Measurements from ENCODE around the gene KCMF1. TPM values are rescaled to one million over a fixed set of nuclear protein-coding genes. Genes with fewer than 3 reads are reported as not detected.

KCMF1 gene
- total and polyA plus RNA-seq, 2 experiments from 2014 or later: 50.8 to 63.0 TPM

DNA sequence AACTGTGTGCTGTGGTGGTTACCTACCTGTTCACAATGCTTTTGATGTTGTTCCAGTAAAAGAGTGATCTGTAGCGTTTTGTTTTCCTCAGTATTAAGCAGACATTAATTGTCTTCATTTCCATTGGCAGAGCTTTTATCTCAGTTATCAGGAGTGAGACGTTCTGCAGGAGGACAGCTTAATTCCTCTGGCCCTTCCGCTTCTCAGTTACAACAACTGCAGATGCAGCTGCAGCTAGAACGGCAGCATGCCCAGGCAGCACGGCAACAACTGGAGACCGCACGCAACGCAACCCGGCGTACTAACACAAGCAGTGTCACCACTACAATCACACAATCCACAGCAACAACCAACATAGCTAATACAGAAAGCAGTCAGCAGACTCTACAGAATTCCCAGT lies 78.3 kb downstream of the KCMF1 start:
- TF ChIP-seq EZH2 (IDR thresholded peaks at IDR 0.05; ENCODE audit: borderline replicate concordance) (no peak), EZH2phosphoT487 (IDR thresholded peaks at IDR 0.05; ENCODE audit: low read depth, severe bottlenecking, unreplicated experiment) (no peak)
- TF ChIP-seq, protein P1, sequence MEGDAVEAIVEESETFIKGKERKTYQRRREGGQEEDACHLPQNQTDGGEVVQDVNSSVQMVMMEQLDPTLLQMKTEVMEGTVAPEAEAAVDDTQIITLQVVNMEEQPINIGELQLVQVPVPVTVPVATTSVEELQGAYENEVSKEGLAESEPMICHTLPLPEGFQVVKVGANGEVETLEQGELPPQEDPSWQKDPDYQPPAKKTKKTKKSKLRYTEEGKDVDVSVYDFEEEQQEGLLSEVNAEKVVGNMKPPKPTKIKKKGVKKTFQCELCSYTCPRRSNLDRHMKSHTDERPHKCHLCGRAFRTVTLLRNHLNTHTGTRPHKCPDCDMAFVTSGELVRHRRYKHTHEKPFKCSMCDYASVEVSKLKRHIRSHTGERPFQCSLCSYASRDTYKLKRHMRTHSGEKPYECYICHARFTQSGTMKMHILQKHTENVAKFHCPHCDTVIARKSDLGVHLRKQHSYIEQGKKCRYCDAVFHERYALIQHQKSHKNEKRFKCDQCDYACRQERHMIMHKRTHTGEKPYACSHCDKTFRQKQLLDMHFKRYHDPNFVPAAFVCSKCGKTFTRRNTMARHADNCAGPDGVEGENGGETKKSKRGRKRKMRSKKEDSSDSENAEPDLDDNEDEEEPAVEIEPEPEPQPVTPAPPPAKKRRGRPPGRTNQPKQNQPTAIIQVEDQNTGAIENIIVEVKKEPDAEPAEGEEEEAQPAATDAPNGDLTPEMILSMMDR (IDR thresholded peaks at IDR 0.05; ENCODE audit: poor library complexity): no peak
- no peaks in the 10 kb centered on the region for H4K20me1 ChIP-seq (ENCODE audit: insufficient read depth, poor library complexity, severe bottlenecking)
- peaks cover 2% of the 10 kb centered on the region for H3K79me2 ChIP-seq
- no peak overlapping the region for H2AFZ ChIP-seq
- no peaks in the 10 kb centered on the region for H3K9me2 ChIP-seq (replicated peaks; ENCODE audit: insufficient read depth)
- H3K4me3 ChIP-seq: no peak overlapping the region
- H3K36me3 ChIP-seq (replicated peaks; ENCODE audit: insufficient read depth, low read depth): no peaks in the 10 kb centered on the region
- no peak overlapping the region for H3K4me2 ChIP-seq
- H3K4me1 ChIP-seq (ENCODE audit: insufficient read depth): peaks cover 8% of the 10 kb centered on the region
- no peaks in the 10 kb centered on the region for H3K27me3 ChIP-seq
- H3K9me3 ChIP-seq (ENCODE audit: low read depth): no peaks in the 10 kb centered on the region
- WGBS (ENCODE audit: low lambda C conversion rate, missing lambda C conversion rate): 72% methylated on average over 10 of the region's 10 CpGs
- H3K27ac ChIP-seq: no peak overlapping the region
- DNase-seq (ENCODE audit: low spot score): no peak

DNA sequence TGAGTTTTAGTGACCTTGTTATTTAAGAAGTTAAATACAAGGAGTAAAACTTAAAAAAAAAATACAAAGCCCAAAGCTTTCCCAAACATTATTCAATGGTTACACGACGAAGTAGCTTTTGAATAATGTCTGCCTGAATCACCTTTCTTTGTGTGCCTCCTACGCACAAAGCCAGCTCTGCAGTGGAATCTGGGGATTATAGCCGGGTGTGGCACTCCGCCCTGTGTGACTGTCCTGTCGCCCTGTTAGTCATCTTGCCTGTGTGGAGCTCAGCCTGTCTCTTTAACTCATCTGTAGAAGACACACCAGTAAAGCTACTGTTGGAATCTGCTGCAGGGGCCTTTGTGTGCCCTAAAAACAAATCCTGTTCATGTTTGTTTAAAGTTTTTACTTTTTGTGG lies 82.8 kb downstream of the KCMF1 start:
- Histone ChIP-seq H3K79me2 (no peaks in the 10 kb centered on the region), H3K4me2 (peak overlapping the region; percentile 45), H3K4me3 (no peak overlapping the region), H3K27ac (peak overlapping the region; percentile 84), H2AFZ (no peak overlapping the region), H3K9me2 (replicated peaks; ENCODE audit: insufficient read depth) (no peaks in the 10 kb centered on the region), H3K9me3 (ENCODE audit: low read depth) (no peaks in the 10 kb centered on the region), H4K20me1 (ENCODE audit: insufficient read depth, poor library complexity, severe bottlenecking) (no peaks in the 10 kb centered on the region), H3K36me3 (replicated peaks; ENCODE audit: insufficient read depth, low read depth) (no peaks in the 10 kb centered on the region), H3K27me3 (no peaks in the 10 kb centered on the region), H3K4me1 (ENCODE audit: insufficient read depth) (peaks cover 8% of the 10 kb centered on the region)
- 62% methylated on average over 6 of the region's 6 CpGs for WGBS (ENCODE audit: low lambda C conversion rate, missing lambda C conversion rate)
- DNase-seq (ENCODE audit: low spot score): peak; percentile 75
- TF ChIP-seq EZH2phosphoT487 (IDR thresholded peaks at IDR 0.05; ENCODE audit: low read depth, severe bottlenecking, unreplicated experiment) (no peak), EZH2 (IDR thresholded peaks at IDR 0.05; ENCODE audit: borderline replicate concordance) (no peak)
- TF ChIP-seq, protein P1 (IDR thresholded peaks at IDR 0.05; ENCODE audit: poor library complexity): no peak

DNA sequence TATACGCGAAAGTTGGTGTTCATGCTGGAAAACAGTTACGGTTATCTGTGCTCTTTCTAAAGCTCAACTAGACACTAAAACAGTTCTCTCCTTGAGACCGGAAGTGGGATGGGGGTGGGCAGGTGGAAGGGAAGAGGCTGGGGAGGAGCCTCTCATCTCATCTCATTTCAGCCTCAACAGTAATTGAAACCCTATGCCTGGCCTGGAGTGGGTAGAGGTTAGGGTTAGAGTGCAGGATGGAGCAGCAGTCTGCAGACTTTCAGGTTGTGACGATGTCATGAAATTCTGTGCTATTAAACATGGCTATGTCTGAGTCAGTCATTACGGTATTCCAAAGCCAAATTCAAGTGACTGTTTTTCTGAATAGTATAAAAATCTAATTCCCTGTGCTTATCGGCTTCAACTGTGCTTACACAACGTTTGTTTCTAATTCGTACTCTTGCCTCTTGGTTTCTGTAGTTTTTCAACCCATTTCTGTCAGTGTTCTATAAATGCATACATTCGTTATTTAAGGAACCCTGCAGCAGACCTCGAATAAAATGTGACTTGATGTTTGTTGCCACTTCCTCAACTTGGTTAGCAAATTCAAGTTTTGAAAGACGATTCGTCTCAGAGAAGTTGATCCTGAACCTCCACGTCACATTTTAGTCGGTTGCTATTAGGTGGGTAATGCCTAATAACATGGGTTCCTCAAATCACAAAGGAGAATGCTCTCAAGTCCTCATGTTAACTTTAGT lies 86.4 kb downstream of the KCMF1 start:
- no peaks in the 10 kb centered on the region for H3K9me3 ChIP-seq (ENCODE audit: low read depth)
- H4K20me1 ChIP-seq (ENCODE audit: insufficient read depth, poor library complexity, severe bottlenecking): no peaks in the 10 kb centered on the region
- TF ChIP-seq EZH2phosphoT487 (IDR thresholded peaks at IDR 0.05; ENCODE audit: low read depth, severe bottlenecking, unreplicated experiment) (no peak), EZH2 (IDR thresholded peaks at IDR 0.05; ENCODE audit: borderline replicate concordance) (no peak)
- TF ChIP-seq, protein P1 (IDR thresholded peaks at IDR 0.05; ENCODE audit: poor library complexity): no peak
- H3K9me2 ChIP-seq (replicated peaks; ENCODE audit: insufficient read depth): no peaks in the 10 kb centered on the region
- no peaks in the 10 kb centered on the region for H3K36me3 ChIP-seq (replicated peaks; ENCODE audit: insufficient read depth, low read depth)
- H3K27ac ChIP-seq: peak overlapping the region; percentile 17
- WGBS (ENCODE audit: low lambda C conversion rate, missing lambda C conversion rate): 82% methylated on average over 15 of the region's 15 CpGs
- no peak overlapping the region for H3K4me3 ChIP-seq
- no peaks in the 10 kb centered on the region for H3K79me2 ChIP-seq
- no peaks in the 10 kb centered on the region for H3K27me3 ChIP-seq
- H3K4me1 ChIP-seq (ENCODE audit: insufficient read depth): peaks cover 8% of the 10 kb centered on the region
- no peak overlapping the region for H3K4me2 ChIP-seq
- H2AFZ ChIP-seq: no peak overlapping the region
- DNase-seq (ENCODE audit: low spot score): no peak

Data from hepatocyte (in vitro differentiated cells).